Neural cell (in vitro differentiated cells): ENCODE measurements around the gene ZFAND2A. TPM values are rescaled to one million over a fixed set of nuclear protein-coding genes. Genes with fewer than 3 reads are reported as not detected.

Experiments
- H2AFZ ChIP-seq: fragments of 200-600, 300-800 bp; sonication (generic), shearing (Covaris generic); 2 replicates; pipeline ENCODE4 v1.6.0; 2014; ENCODE audit warnings: low read depth, mild to moderate bottlenecking, antibody characterized with exemption, low read length, moderate library complexity
- H3F3A ChIP-seq: fragments of 200-600 bp; shearing (Covaris generic); 2 replicates; pipeline ENCODE4 v1.6.1; 2016; ENCODE audit warnings: mild to moderate bottlenecking, moderate library complexity, mixed read lengths, antibody characterized with exemption, low read length; ENCODE audit not compliant: insufficient read depth, poor library complexity, severe bottlenecking
- H3K27ac ChIP-seq: fragments of 200-600, 300-800 bp; sonication (generic), shearing (Covaris generic); 2 replicates; pipeline ENCODE4 v1.5.1; 2014; ENCODE audit warnings: mild to moderate bottlenecking, low read length, moderate library complexity
- H3K27me3 ChIP-seq: fragments of 300-800, 200-600 bp; sonication (generic), shearing (Covaris generic); 2 replicates; pipeline ENCODE4 v1.6.0; 2014; ENCODE audit warnings: mild to moderate bottlenecking, low read depth, low read length, moderate library complexity; ENCODE audit not compliant: insufficient read depth
- H3K36me3 ChIP-seq: fragments of 300-800, 200-600 bp; sonication (generic), shearing (Covaris generic); 2 replicates; pipeline ENCODE4 v1.5.1; 2014; ENCODE audit warnings: mild to moderate bottlenecking, antibody characterized with exemption, low read length, moderate library complexity; ENCODE audit not compliant: insufficient read depth
- H3K4me2 ChIP-seq: fragments of 300-800, 200-600 bp; sonication (generic), shearing (Covaris generic); 2 replicates; pipeline ENCODE4 v1.6.0; 2014; ENCODE audit warnings: mild to moderate bottlenecking, low read length
- H3K4me3 ChIP-seq: fragments of 300-800, 200-600 bp; sonication (generic), shearing (Covaris generic); 2 replicates; pipeline ENCODE4 v1.5.1; 2014; ENCODE audit warnings: mild to moderate bottlenecking, low read length, moderate library complexity
- H3K79me2 ChIP-seq: fragments of 200-600 bp; shearing (Covaris generic); replicated peaks from 2 replicates; pipeline ENCODE4 v1.6.0; 2014; ENCODE audit warnings: mild to moderate bottlenecking, low read length, moderate library complexity; ENCODE audit not compliant: insufficient read depth
- H3K9ac ChIP-seq: fragments of 300-800, 200-600 bp; sonication (generic), shearing (Covaris generic); 2 replicates; pipeline ENCODE4 v1.6.1; 2016; ENCODE audit warnings: mild to moderate bottlenecking, low read length, mixed read lengths
- H3K9me2 ChIP-seq: fragments of 200-600 bp; shearing (Covaris generic); 2 replicates; pipeline ENCODE4 v1.6.1; 2016; ENCODE audit warnings: mild to moderate bottlenecking, low read length, mixed read lengths; ENCODE audit not compliant: insufficient read depth
- H3K9me3 ChIP-seq: fragments of 200-600, 300-800 bp; sonication (generic), shearing (Covaris generic); 2 replicates; pipeline ENCODE4 v1.6.1; 2016; ENCODE audit warnings: mild to moderate bottlenecking, mixed run types, low read length, moderate library complexity, mixed read lengths
- H4K20me1 ChIP-seq: fragments of 200-600 bp; shearing (Covaris generic); 2 replicates; pipeline ENCODE4 v1.6.1; 2016; ENCODE audit warnings: mild to moderate bottlenecking, mixed run types; ENCODE audit not compliant: insufficient read depth
- CTCF ChIP-seq: fragments of 450-650 bp; IDR thresholded peaks from 2 replicates; pipeline ENCODE4 v1.5.1; 2014; ENCODE audit warnings: antibody characterized with exemption, mild to moderate bottlenecking, moderate library complexity; ENCODE audit not compliant: poor library complexity, severe bottlenecking
- EP300 ChIP-seq: fragments of 450-650 bp; conservative IDR thresholded peaks from 2 replicates; pipeline ENCODE4 v1.6.1; 2014; ENCODE audit warnings: antibody characterized with exemption, mild to moderate bottlenecking, moderate library complexity; ENCODE audit not compliant: poor library complexity, severe bottlenecking
- EZH2 ChIP-seq: fragments of 200-600, 300-800 bp; shearing (Covaris generic), sonication (generic); IDR thresholded peaks from 2 replicates; pipeline ENCODE4 v1.6.1; 2014; ENCODE audit warnings: antibody characterized with exemption, low read length, borderline replicate concordance, mild to moderate bottlenecking; ENCODE audit not compliant: insufficient read depth, poor library complexity, severe bottlenecking
- MXI1 ChIP-seq: fragments of 450-650 bp; conservative IDR thresholded peaks from 2 replicates; pipeline ENCODE4 v1.6.1; 2014; ENCODE audit warnings: antibody characterized with exemption, mild to moderate bottlenecking; ENCODE audit not compliant: poor library complexity, severe bottlenecking
- POLR2AphosphoS5 ChIP-seq: IDR thresholded peaks from 2 replicates; pipeline ENCODE4 v1.6.1; 2012
- RAD21 ChIP-seq: fragments of 450-650 bp; conservative IDR thresholded peaks from 2 replicates; pipeline ENCODE4 v1.6.1; 2014; ENCODE audit warnings: antibody characterized with exemption, mild to moderate bottlenecking, moderate library complexity
- REST ChIP-seq: IDR thresholded peaks from 2 replicates; pipeline ENCODE4 v1.6.1; 2012; ENCODE audit warnings: borderline replicate concordance
- SMC3 ChIP-seq: fragments of 450-650 bp; conservative IDR thresholded peaks from 2 replicates; pipeline ENCODE4 v1.6.1; 2014; ENCODE audit warnings: antibody characterized with exemption, mild to moderate bottlenecking, moderate library complexity; ENCODE audit not compliant: poor library complexity
- TAF1 ChIP-seq: IDR thresholded peaks from 2 replicates; pipeline ENCODE4 v1.6.1; 2012; ENCODE audit warnings: low read depth
- polyA plus RNA-seq: library from polyadenylated mRNA; depleted of rRNA; stranded (reverse); fragments of >200 nt; gene quantifications from 2 replicates; pipeline ENCODE4 v1.2.3, GENCODE V29; 2014

The ZFAND2A gene
- polyA plus RNA-seq, 1 donor from 2014 or later, result 69.9 TPM

- Histone ChIP-seq H3K36me3 (no peaks in the 10 kb centered on the region), H4K20me1 (no peaks in the 10 kb centered on the region), H3K79me2 (no peaks in the 10 kb centered on the region), H3K27ac (no peak overlapping the region), H3K9me3 (no peaks in the 10 kb centered on the region), H3K9me2 (no peaks in the 10 kb centered on the region), H3K4me3 (no peak overlapping the region), H3K4me2 (no peak overlapping the region), H3F3A (no peaks in the 10 kb centered on the region), H2AFZ (no peak overlapping the region), H3K27me3 (no peaks in the 10 kb centered on the region), H3K9ac (no peak overlapping the region)
- TF ChIP-seq CTCF, result no peak
- TF ChIP-seq EP300, result no peak
- no peak for TF ChIP-seq POLR2AphosphoS5
- no peak for TF ChIP-seq REST
- no peak for TF ChIP-seq TAF1
- no peak for TF ChIP-seq RAD21
- no peak for TF ChIP-seq EZH2
- TF ChIP-seq SMC3, result no peak
- no peak for TF ChIP-seq MXI1
Observed at GRCh38 chr7:1125603-1125969, 34.4 kb downstream of the ZFAND2A start.

GRCh38 chr7:1124816-1125602, 35.0 kb downstream of the ZFAND2A start:
- Histone ChIP-seq H4K20me1 (no peaks in the 10 kb centered on the region), H3K27ac (no peak overlapping the region), H3K9me2 (no peaks in the 10 kb centered on the region), H3K79me2 (no peaks in the 10 kb centered on the region), H3K4me3 (no peak overlapping the region), H3K9ac (no peak overlapping the region), H3F3A (no peaks in the 10 kb centered on the region), H2AFZ (no peak overlapping the region), H3K4me2 (no peak overlapping the region), H3K27me3 (no peaks in the 10 kb centered on the region), H3K36me3 (no peaks in the 10 kb centered on the region), H3K9me3 (no peaks in the 10 kb centered on the region)
- TF ChIP-seq SMC3, result no peak
- no peak for TF ChIP-seq TAF1
- TF ChIP-seq RAD21, result no peak
- no peak for TF ChIP-seq EZH2
- no peak for TF ChIP-seq REST
- no peak for TF ChIP-seq CTCF
- no peak for TF ChIP-seq POLR2AphosphoS5
- TF ChIP-seq EP300, result no peak
- TF ChIP-seq MXI1, result no peak
